HCT116 (cell line): ENCODE results near the gene KRTAP26-1. TPM values are rescaled to one million over a fixed set of nuclear protein-coding genes. Genes with fewer than 3 reads are reported as not detected.

ENCODE experiments used
- ATAC-seq: fragments of 200-7000 bp; cut with Tn5 transposase; 2 replicates; pipeline ENCODE4 v1.9.1; 2020; ENCODE audit warnings: mild to moderate bottlenecking, moderate library complexity
- BruUV-seq: library from RNA; stranded (reverse); fragments of 400-500 nt; replicated peaks from 2 replicates; lab custom pipeline; 2021; lab: Mats Ljungman, UMichigan
- CTCF ChIA-PET: fragments of 300-600 bp; sonication (Branson Sonifier 250); formaldehyde crosslinking; loops from one replicate; lab custom pipeline; 2021; ENCODE audit warnings: antibody characterized with exemption; lab: Charles Lee
- POLR2A ChIA-PET: fragments of 300-600, 350-600 bp; sonication (Branson Sonifier 250); formaldehyde crosslinking; loops from one replicate; lab custom pipeline; 2021; ENCODE audit warnings: antibody characterized with exemption; lab: Charles Lee
- RAD21 ChIA-PET, 2 experiments: fragments of 300-600 bp; sonication (Branson Sonifier 250); formaldehyde crosslinking; loops; one replicate each; lab custom pipeline; 2023; ENCODE audit warnings: low total read pairs in 2 of 2; ENCODE audit not compliant: uncharacterized antibody in 2 of 2, unreplicated experiment in 2 of 2, low non-redundant PET in 1 of 2; lab: Charles Lee
- DNase-seq: peaks from one replicate; pipeline ENCODE4 v3.0.0-alpha.2; 2010; ENCODE audit warnings: low read depth, low spot score
- H2AFZ ChIP-seq: fragments of 200-600 bp; shearing (Covaris generic), sonication (generic); 2 replicates; pipeline ENCODE4 v1.6.1; 2017; ENCODE audit warnings: low read depth, mixed run types, mixed read lengths, antibody characterized with exemption, low read length; ENCODE audit not compliant: poor library complexity, severe bottlenecking
- H3K27ac ChIP-seq: 2 replicates; pipeline ENCODE4 v1.5.1; 2012; ENCODE audit warnings: low read depth, low read length
- H3K27me3 ChIP-seq: fragments of 200-600 bp; sonication (generic); 2 replicates; pipeline ENCODE4 v1.6.1; 2016; ENCODE audit warnings: mixed run types, low read length, mixed read lengths; ENCODE audit not compliant: insufficient read depth
- H3K36me3 ChIP-seq, 2 experiments: fragments of 200-500 bp in 1 of 2; fragments of 200-600 bp in 1 of 2; sonication (Bioruptor generic) in 1 of 2; sonication (generic) in 1 of 2; 2 replicates each; pipeline versions ENCODE4 v1.5.1 to v1.6.1; 2014 to 2016; ENCODE audit warnings: low read length in 2 of 2, inconsistent platforms in 1 of 2, mixed read lengths in 1 of 2, mixed run types in 1 of 2; ENCODE audit not compliant: insufficient read depth in 2 of 2, control insufficient read depth in 1 of 2
- H3K4me1 ChIP-seq, 2 experiments: fragments of 200-600 bp in 1 of 2; sonication (generic) in 1 of 2; 2 replicates each; pipeline versions ENCODE4 v1.5.1 to v1.6.1; 2012 to 2017; ENCODE audit warnings: low read length in 2 of 2, inconsistent platforms in 1 of 2, mild to moderate bottlenecking in 1 of 2, mixed read lengths in 1 of 2, mixed run types in 1 of 2, moderate library complexity in 1 of 2; ENCODE audit not compliant: insufficient read depth in 2 of 2, control insufficient read depth in 1 of 2
- H3K4me2 ChIP-seq: fragments of 200-600 bp; sonication (generic); 2 replicates; pipeline ENCODE4 v1.6.1; 2017; ENCODE audit warnings: mixed run types, low read length, mixed read lengths
- H3K4me3 ChIP-seq, 2 experiments: fragments of 200-600 bp in 1 of 2; sonication (generic) in 1 of 2; replicated peaks in 1 of 2; 2 replicates each; pipeline ENCODE4 v1.5.1; 2011 to 2016; ENCODE audit warnings: low read length in 2 of 2, control low read depth in 1 of 2, low read depth in 1 of 2, mild to moderate bottlenecking in 1 of 2, mixed read lengths in 1 of 2, mixed run types in 1 of 2
- H3K79me2 ChIP-seq: fragments of 200-600 bp; sonication (generic); 2 replicates; pipeline ENCODE4 v1.6.1; 2017; ENCODE audit warnings: mild to moderate bottlenecking, mixed run types, low read length, moderate library complexity, mixed read lengths; ENCODE audit not compliant: insufficient read depth
- H3K9ac ChIP-seq: fragments of 200-600 bp; sonication (generic); 2 replicates; pipeline ENCODE4 v1.6.1; 2016; ENCODE audit warnings: low read length, mixed read lengths
- H3K9me2 ChIP-seq: fragments of 200-600 bp; sonication (generic), shearing (Covaris generic); 2 replicates; pipeline ENCODE4 v1.6.1; 2017; ENCODE audit warnings: mixed run types, mild to moderate bottlenecking, moderate library complexity; ENCODE audit not compliant: insufficient read depth
- H3K9me3 ChIP-seq, 2 experiments: fragments of 200-500 bp in 1 of 2; fragments of 200-600 bp in 1 of 2; sonication (Bioruptor generic) in 1 of 2; sonication (generic) in 1 of 2; 2 replicates each; pipeline ENCODE4 v1.6.1; 2014 to 2017; ENCODE audit warnings: low read length in 2 of 2, mixed read lengths in 2 of 2, inconsistent platforms in 1 of 2, low read depth in 1 of 2, mild to moderate bottlenecking in 1 of 2, mixed run types in 1 of 2, moderate library complexity in 1 of 2; ENCODE audit not compliant: control insufficient read depth in 1 of 2, insufficient read depth in 1 of 2
- H4K20me1 ChIP-seq: fragments of 200-600 bp; sonication (generic), shearing (Covaris generic); 2 replicates; pipeline ENCODE4 v1.6.1; 2017; ENCODE audit warnings: mixed run types, mild to moderate bottlenecking, moderate library complexity; ENCODE audit not compliant: insufficient read depth
- CTCF ChIP-seq, 3 experiments: fragments of 200-600 bp in 1 of 3; sonication (generic) in 1 of 3; IDR thresholded peaks in 2 of 3; conservative IDR thresholded peaks in 1 of 3; 2 replicates each; pipeline ENCODE4 v1.5.1; 2012 to 2017; ENCODE audit warnings: low read depth in 2 of 3, low read length in 2 of 3, antibody characterized with exemption in 1 of 3, borderline replicate concordance in 1 of 3, control low read depth in 1 of 3, mild to moderate bottlenecking in 1 of 3, mixed read lengths in 1 of 3, mixed run types in 1 of 3, moderate library complexity in 1 of 3; ENCODE audit not compliant: insufficient read depth in 1 of 3
- EGR1 ChIP-seq: IDR thresholded peaks from 2 replicates; pipeline ENCODE4 v1.6.1; 2012; ENCODE audit warnings: low read depth
- RAD21 ChIP-seq: IDR thresholded peaks from 2 replicates; pipeline ENCODE4 v1.6.1; 2012; ENCODE audit warnings: low read depth, mild to moderate bottlenecking
- YY1 ChIP-seq: IDR thresholded peaks from 2 replicates; pipeline ENCODE4 v1.6.1; 2011; ENCODE audit warnings: low read length, low read depth, moderate library complexity, mild to moderate bottlenecking; ENCODE audit not compliant: insufficient replicate concordance; ENCODE audit errors: extremely low read depth
- ZNF274 ChIP-seq: fragments of 200-500 bp; sonication (Bioruptor generic); IDR thresholded peaks from 2 replicates; pipeline ENCODE4 v1.6.1; 2014; ENCODE audit warnings: mild to moderate bottlenecking, low read depth, low read length, inconsistent platforms
- intact Hi-C: fragments of 100-400 bp; cut with micrococcal nuclease; formaldehyde crosslinking; loops from 2 replicates; pipeline ENCODE4 v1.10.0; 2022
- total RNA-seq: library from RNA; stranded (reverse); gene quantifications from one replicate; pipeline ENCODE4 v1.2.1, GENCODE V29; 2021; ENCODE audit not compliant: unreplicated experiment

KRTAP26-1 gene
- total RNA-seq, 1 experiment from 2014 or later = not detected

GRCh38 chr21:30345014-30345413, 24.9 kb upstream of the KRTAP26-1 start (continued):
- no peak for TF ChIP-seq ZNF274
- no peak for TF ChIP-seq YY1

GRCh38 chr21:30340714-30341573, 20.8 kb upstream of the KRTAP26-1 start:
- intact Hi-C loops = loop anchor here (1.0 kb wide), 1 partner anchor 745 kb away; no protein-coding TSS in a partner anchor
- ChIA-PET POLR2A (no interaction called here), CTCF (no interaction called here), RAD21 (no interaction called here)
- Histone ChIP-seq H3K9ac (no peak overlapping the region), H3K36me3 (no peaks in the 10 kb centered on the region), H3K4me2 (no peak overlapping the region), H3K9me2 (no peaks in the 10 kb centered on the region), H3K4me3 (no peak overlapping the region), H3K27me3 (no peaks in the 10 kb centered on the region), H3K79me2 (no peaks in the 10 kb centered on the region), H3K27ac (no peak overlapping the region), H2AFZ (no peak overlapping the region), H4K20me1 (no peaks in the 10 kb centered on the region), H3K9me3 (peaks cover 0 to 34% of the 10 kb centered on the region in 2 experiments; a peak in 2 of 4 replicates), H3K4me1 (no peaks in the 10 kb centered on the region)
- peak; percentile 3 for DNase-seq
- TF ChIP-seq EGR1 = no peak
- peak in 2 of 3 experiments; percentile 69 to 72; a peak in 4 of 6 replicates for TF ChIP-seq CTCF (IDR thresholded peaks at IDR 0.05 in 2 of 3, conservative IDR thresholded peaks at IDR 0.05 in 1 of 3; ENCODE audit: borderline replicate concordance in 1 of 3, insufficient read depth in 1 of 3, low read depth in 2 of 3, low read length in 2 of 3)
- 0 out of 2 replicates have a peak, but pooled peaks have one; percentile 12 for TF ChIP-seq RAD21
- BruUV-seq = no TSS peak
- ATAC-seq = no peak
